ENCODE results near the gene PIWIL4.
A peak's percentile ranks its signal among the peaks of the same experiment; 100 is the strongest.

The PIWIL4 gene

GRCh38 chr11:94558468-94558867 lies 8.7 kb upstream of the PIWIL4 start:
- no peak for DNase-seq (ENCODE audit: low read depth)
- no peak for TF ChIP-seq CTCF (conservative IDR thresholded peaks at IDR 0.05; ENCODE audit: low read depth, low read length)
- no peak overlapping the region for H3K4me3 ChIP-seq (ENCODE audit: low read depth, low read length)

- no peak for TF ChIP-seq CTCF (conservative IDR thresholded peaks at IDR 0.05; ENCODE audit: low read depth, low read length)
- DNase-seq (ENCODE audit: low read depth) = no peak
- H3K4me3 ChIP-seq (ENCODE audit: low read depth, low read length) = no peak overlapping the region
Observed at GRCh38 chr11:94558932-94559331, 8.2 kb upstream of the PIWIL4 start.

GRCh38 chr11:94559361-94559760 lies 7.8 kb upstream of the PIWIL4 start:
- DNase-seq (ENCODE audit: low read depth) = no peak
- H3K4me3 ChIP-seq (ENCODE audit: low read depth, low read length) = no peak overlapping the region
- no peak for TF ChIP-seq CTCF (conservative IDR thresholded peaks at IDR 0.05; ENCODE audit: low read depth, low read length)

GRCh38 chr11:94560834-94561233 lies 6.3 kb upstream of the PIWIL4 start:
- H3K4me3 ChIP-seq (ENCODE audit: low read depth, low read length) = no peak overlapping the region
- DNase-seq (ENCODE audit: low read depth) = no peak
- no peak for TF ChIP-seq CTCF (conservative IDR thresholded peaks at IDR 0.05; ENCODE audit: low read depth, low read length)

GRCh38 chr11:94563176-94563847 lies 3.9 kb upstream of the PIWIL4 start:
- peak; percentile 80 for DNase-seq (ENCODE audit: low read depth)
- peak; percentile 54 for TF ChIP-seq CTCF (conservative IDR thresholded peaks at IDR 0.05; ENCODE audit: low read depth, low read length)
- no peak overlapping the region for H3K4me3 ChIP-seq (ENCODE audit: low read depth, low read length)

GRCh38 chr11:94563848-94564467 lies 3.2 kb upstream of the PIWIL4 start:
- no peak for DNase-seq (ENCODE audit: low read depth)
- no peak for TF ChIP-seq CTCF (conservative IDR thresholded peaks at IDR 0.05; ENCODE audit: low read depth, low read length)
- H3K4me3 ChIP-seq (ENCODE audit: low read depth, low read length) = no peak overlapping the region

- DNase-seq (ENCODE audit: low read depth) = no peak
- no peak overlapping the region for H3K4me3 ChIP-seq (ENCODE audit: low read depth, low read length)
- TF ChIP-seq CTCF (conservative IDR thresholded peaks at IDR 0.05; ENCODE audit: low read depth, low read length) = no peak
Observed at GRCh38 chr11:94568200-94568599, 1.0 kb downstream of the PIWIL4 start.
